ENCODE measurements around the gene TFPI2.

TFPI2 gene

DNA sequence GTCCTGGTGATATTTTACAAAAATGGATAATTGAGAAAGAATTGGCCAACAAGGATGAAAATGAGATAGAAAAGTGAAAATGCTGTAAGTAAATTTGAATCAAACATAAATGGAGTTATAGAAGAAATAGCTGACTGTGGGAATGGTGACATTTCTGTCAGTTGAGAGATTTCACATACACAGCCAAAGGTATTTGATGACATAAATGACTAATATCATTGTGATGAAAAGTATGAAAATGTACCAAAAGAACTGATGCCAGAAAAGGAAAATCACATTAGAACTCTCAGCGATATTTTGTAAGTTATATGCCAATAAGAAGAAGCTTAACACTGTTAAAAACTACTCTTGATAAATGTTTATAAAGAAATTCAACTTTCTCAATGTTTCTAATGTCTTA, 54.9 kb downstream of the TFPI2 start:
- H3K4me3 ChIP-seq (ENCODE audit: low read depth, low read length): no peak overlapping the region
- TF ChIP-seq, protein P1, sequence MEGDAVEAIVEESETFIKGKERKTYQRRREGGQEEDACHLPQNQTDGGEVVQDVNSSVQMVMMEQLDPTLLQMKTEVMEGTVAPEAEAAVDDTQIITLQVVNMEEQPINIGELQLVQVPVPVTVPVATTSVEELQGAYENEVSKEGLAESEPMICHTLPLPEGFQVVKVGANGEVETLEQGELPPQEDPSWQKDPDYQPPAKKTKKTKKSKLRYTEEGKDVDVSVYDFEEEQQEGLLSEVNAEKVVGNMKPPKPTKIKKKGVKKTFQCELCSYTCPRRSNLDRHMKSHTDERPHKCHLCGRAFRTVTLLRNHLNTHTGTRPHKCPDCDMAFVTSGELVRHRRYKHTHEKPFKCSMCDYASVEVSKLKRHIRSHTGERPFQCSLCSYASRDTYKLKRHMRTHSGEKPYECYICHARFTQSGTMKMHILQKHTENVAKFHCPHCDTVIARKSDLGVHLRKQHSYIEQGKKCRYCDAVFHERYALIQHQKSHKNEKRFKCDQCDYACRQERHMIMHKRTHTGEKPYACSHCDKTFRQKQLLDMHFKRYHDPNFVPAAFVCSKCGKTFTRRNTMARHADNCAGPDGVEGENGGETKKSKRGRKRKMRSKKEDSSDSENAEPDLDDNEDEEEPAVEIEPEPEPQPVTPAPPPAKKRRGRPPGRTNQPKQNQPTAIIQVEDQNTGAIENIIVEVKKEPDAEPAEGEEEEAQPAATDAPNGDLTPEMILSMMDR (conservative IDR thresholded peaks at IDR 0.05; ENCODE audit: low read depth, low read length): no peak
- peak; percentile 27 for DNase-seq (ENCODE audit: low read depth)

Measured in choroid plexus epithelial cell (primary cell).